Measurements from ENCODE around the gene CAPNS1.

- no peak for TF ChIP-seq POLR2A (IDR thresholded peaks at IDR 0.05)
- no peak for TF ChIP-seq CTCF (IDR thresholded peaks at IDR 0.05)
Measured at GRCh38 chr19:36112678-36113077, 27.2 kb upstream of the CAPNS1 start.
